ENCODE measurements around the gene MYORG.
"Not testable (repeated sequence)": the region's sequence is repeated elsewhere in the genome, so short reads cannot be mapped to it uniquely, and the experiment has no call there.

DNA sequence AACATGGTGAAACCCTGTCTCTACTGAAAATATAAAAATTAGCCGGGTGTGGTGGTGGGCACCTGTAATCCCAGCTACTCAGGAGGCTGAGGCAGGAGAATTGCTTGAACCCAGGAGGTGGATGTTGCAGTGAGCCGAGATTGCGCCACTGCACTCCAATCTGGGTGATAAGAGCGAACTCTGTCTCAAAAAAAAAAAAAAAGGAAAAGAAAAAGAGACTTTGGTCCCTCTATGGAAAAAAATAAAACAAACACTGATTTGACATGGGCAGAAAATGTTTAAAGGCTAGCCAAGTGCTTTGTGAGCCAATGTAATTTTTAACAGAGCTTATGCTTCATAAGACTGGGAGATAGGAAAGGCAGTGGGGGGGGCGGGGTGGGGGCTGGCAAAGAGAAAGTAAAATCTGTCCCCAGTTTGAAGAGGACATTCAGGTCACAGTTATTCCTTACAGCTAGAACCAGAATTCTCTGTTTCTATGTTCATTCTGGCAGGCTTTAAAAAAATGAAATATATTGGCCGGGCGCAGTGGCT is 24.5 kb downstream of the MYORG start:
- TF ChIP-seq POLR2A, EP300, CTCF, POLR2AphosphoS5 (IDR thresholded peaks at IDR 0.05): not testable (repeated sequence)
